ENCODE measurements around the gene FAM177A1.

The FAM177A1 gene

GRCh38 chr14:35121887-35122695 lies 76.0 kb downstream of the FAM177A1 start, which contains the start of the genes PPP2R3C and PRORP:
Gene PPP2R3C, minus strand, starts transcription at chr14:35121990. Its CDS starts 31 bp downstream, at chr14:35121959.
Gene PRORP, plus strand, starts transcription at chr14:35122552. Its CDS starts 694 bp downstream, at chr14:35123246.
- H3K9me3 ChIP-seq (ENCODE audit: control insufficient read depth in 2 of 2, low read length in 2 of 2): no peaks in the 10 kb centered on the region
- peaks cover 0 to 1% of the 10 kb centered on the region in 2 donors for H3K36me3 ChIP-seq (ENCODE audit: control insufficient read depth in 2 of 2, insufficient read depth in 2 of 2, low read length in 2 of 2)
- H3K4me3 ChIP-seq (ENCODE audit: low read length in 2 of 2): peak within 1 kb of the TSS; percentile 87 to 100
- no peaks in the 10 kb centered on the region for H3K27me3 ChIP-seq (ENCODE audit: control insufficient read depth in 2 of 2, insufficient read depth in 2 of 2, low read length in 2 of 2)
- peak within 1 kb of the TSS; percentile 97 to 99 for H3K27ac ChIP-seq (ENCODE audit: low read depth in 2 of 2, low read length in 2 of 2)
- peak within 1 kb of the TSS; percentile 87 to 98 for H3K9ac ChIP-seq (ENCODE audit: low read depth in 1 of 2, low read length in 2 of 2)
- peaks cover 5 to 14% of the 10 kb centered on the region in 2 donors for H3K4me1 ChIP-seq (ENCODE audit: control insufficient read depth in 2 of 2, insufficient read depth in 2 of 2, low read length in 2 of 2)

- Histone ChIP-seq H3K9me3 (ENCODE audit: control insufficient read depth in 2 of 2, low read length in 2 of 2) (no peaks in the 10 kb centered on the region), H3K27me3 (ENCODE audit: control insufficient read depth in 2 of 2, insufficient read depth in 2 of 2, low read length in 2 of 2) (no peaks in the 10 kb centered on the region), H3K9ac (ENCODE audit: low read depth in 1 of 2, low read length in 2 of 2) (peak overlapping the region; percentile 87 to 98), H3K4me1 (ENCODE audit: control insufficient read depth in 2 of 2, insufficient read depth in 2 of 2, low read length in 2 of 2) (peaks cover 5 to 14% of the 10 kb centered on the region in 2 donors), H3K4me3 (ENCODE audit: low read length in 2 of 2) (peak overlapping the region; percentile 87 to 100), H3K27ac (ENCODE audit: low read depth in 2 of 2, low read length in 2 of 2) (peak overlapping the region; percentile 97 to 99), H3K36me3 (ENCODE audit: control insufficient read depth in 2 of 2, insufficient read depth in 2 of 2, low read length in 2 of 2) (no peaks in the 10 kb centered on the region)
These were observed 76.8 kb downstream of the FAM177A1 start for GRCh38 chr14:35122696-35123387.

- Histone ChIP-seq H3K27me3 (ENCODE audit: control insufficient read depth in 2 of 2, insufficient read depth in 2 of 2, low read length in 2 of 2) (no peaks in the 10 kb centered on the region), H3K4me1 (ENCODE audit: control insufficient read depth in 2 of 2, insufficient read depth in 2 of 2, low read length in 2 of 2) (peaks cover 5 to 14% of the 10 kb centered on the region in 2 donors), H3K4me3 (ENCODE audit: low read length in 2 of 2) (peak overlapping the region; percentile 87 to 100), H3K36me3 (ENCODE audit: control insufficient read depth in 2 of 2, insufficient read depth in 2 of 2, low read length in 2 of 2) (no peaks in the 10 kb centered on the region), H3K9me3 (ENCODE audit: control insufficient read depth in 2 of 2, low read length in 2 of 2) (no peaks in the 10 kb centered on the region), H3K27ac (ENCODE audit: low read depth in 2 of 2, low read length in 2 of 2) (peak overlapping the region in 1 of 2 donors; percentile 97), H3K9ac (ENCODE audit: low read depth in 1 of 2, low read length in 2 of 2) (peak overlapping the region; percentile 87 to 98)
These were observed 77.3 kb downstream of the FAM177A1 start for GRCh38 chr14:35123388-35123703.

- Histone ChIP-seq H3K9ac (ENCODE audit: low read depth in 1 of 2, low read length in 2 of 2) (no peak overlapping the region), H3K27me3 (ENCODE audit: control insufficient read depth in 2 of 2, insufficient read depth in 2 of 2, low read length in 2 of 2) (no peaks in the 10 kb centered on the region), H3K27ac (ENCODE audit: low read depth in 2 of 2, low read length in 2 of 2) (no peak overlapping the region), H3K9me3 (ENCODE audit: control insufficient read depth in 2 of 2, low read length in 2 of 2) (no peaks in the 10 kb centered on the region), H3K4me1 (ENCODE audit: control insufficient read depth in 2 of 2, insufficient read depth in 2 of 2, low read length in 2 of 2) (peaks cover 5 to 14% of the 10 kb centered on the region in 2 donors), H3K36me3 (ENCODE audit: control insufficient read depth in 2 of 2, insufficient read depth in 2 of 2, low read length in 2 of 2) (no peaks in the 10 kb centered on the region), H3K4me3 (ENCODE audit: low read length in 2 of 2) (no peak overlapping the region)
These were observed 78.1 kb downstream of the FAM177A1 start for GRCh38 chr14:35124127-35124526.

Data from mucosa of rectum (tissue), 2 donors.